H1 (cell line): ENCODE data around the gene ITSN1. TPM values are rescaled to one million over a fixed set of nuclear protein-coding genes. Genes with fewer than 3 reads are reported as not detected.
A peak's percentile ranks its signal among the peaks of the same experiment; 100 is the strongest.

Source experiments
- ATF3 ChIP-seq: IDR thresholded peaks from 2 replicates; pipeline ENCODE4 v1.6.1; 2011; ENCODE audit warnings: low read depth, mild to moderate bottlenecking, low read length; ENCODE audit not compliant: insufficient read depth
- BRCA1 ChIP-seq: IDR thresholded peaks from 2 replicates; pipeline ENCODE4 v1.6.1; 2012; ENCODE audit warnings: low read depth, low read length, improper control_type of control experiment
- CBX5 ChIP-seq: fragments of 300-800, 300-1000 bp; sonication (generic); IDR thresholded peaks from 2 replicates; pipeline ENCODE4 v1.7.1; 2016; ENCODE audit warnings: antibody characterized with exemption, low read length, low read depth
- CBX8 ChIP-seq: fragments of 300-800, 300-1000 bp; sonication (generic); IDR thresholded peaks from 2 replicates; pipeline ENCODE4 v1.7.1; 2016; ENCODE audit warnings: low read depth, low read length, borderline replicate concordance
- CREB1 ChIP-seq: IDR thresholded peaks from 2 replicates; pipeline ENCODE4 v1.6.1; 2012; ENCODE audit warnings: inconsistent platforms
- E2F6 ChIP-seq: IDR thresholded peaks from 2 replicates; pipeline ENCODE4 v1.6.1; 2012; ENCODE audit warnings: inconsistent platforms
- EP300 ChIP-seq, 2 experiments: IDR thresholded peaks; 1 replicate in 1 of 2; 2 replicates in 1 of 2; pipeline ENCODE4 v1.6.1; 2011 to 2012; ENCODE audit warnings: low read depth in 2 of 2, low read length in 2 of 2, mild to moderate bottlenecking in 2 of 2, borderline replicate concordance in 1 of 2, inconsistent platforms in 1 of 2, moderate library complexity in 1 of 2
- HDAC2 ChIP-seq, 2 experiments: fragments of 300-600 bp in 1 of 2; sonication (generic) in 1 of 2; IDR thresholded peaks; 2 replicates each; pipeline ENCODE4 v1.6.1; 2011 to 2012; ENCODE audit warnings: low read depth in 2 of 2, low read length in 2 of 2, mild to moderate bottlenecking in 2 of 2, moderate library complexity in 2 of 2, borderline replicate concordance in 1 of 2, inconsistent platforms in 1 of 2
- KDM1A ChIP-seq: fragments of 200-600, 300-600 bp; sonication (generic); IDR thresholded peaks from 2 replicates; pipeline ENCODE4 v1.7.1; 2016; ENCODE audit warnings: mild to moderate bottlenecking, low read length, borderline replicate concordance
- NANOG ChIP-seq: IDR thresholded peaks from 2 replicates; pipeline ENCODE4 v1.6.1; 2011; ENCODE audit warnings: low read length, low read depth, mild to moderate bottlenecking, inconsistent platforms; ENCODE audit not compliant: insufficient read depth, poor library complexity, severe bottlenecking
- RAD21 ChIP-seq, 2 experiments: IDR thresholded peaks in 1 of 2; conservative IDR thresholded peaks in 1 of 2; 2 replicates each; pipeline ENCODE4 v1.6.1; 2011; ENCODE audit warnings: low read depth in 2 of 2, low read length in 2 of 2, improper control_type of control experiment in 1 of 2, inconsistent platforms in 1 of 2, mild to moderate bottlenecking in 1 of 2, moderate library complexity in 1 of 2
- RBBP5 ChIP-seq: IDR thresholded peaks from 2 replicates; pipeline ENCODE4 v1.7.1; 2012; ENCODE audit warnings: low read depth, mild to moderate bottlenecking, inconsistent platforms, low read length, moderate library complexity, borderline replicate concordance
- RFX5 ChIP-seq: IDR thresholded peaks from 2 replicates; pipeline ENCODE4 v1.6.1; 2011; ENCODE audit warnings: low read depth, low read length, improper control_type of control experiment, borderline replicate concordance
- SIN3A ChIP-seq, 2 experiments: IDR thresholded peaks in 1 of 2; conservative IDR thresholded peaks in 1 of 2; 2 replicates each; pipeline ENCODE4 v1.6.1; 2011 to 2012; ENCODE audit warnings: low read length in 2 of 2, improper control_type of control experiment in 1 of 2, low read depth in 1 of 2, mild to moderate bottlenecking in 1 of 2
- SIRT6 ChIP-seq: IDR thresholded peaks from one replicate; pipeline ENCODE4 v1.7.1; 2012; ENCODE audit warnings: low read length, inconsistent platforms
- SP4 ChIP-seq: IDR thresholded peaks from 2 replicates; pipeline ENCODE4 v1.6.1; 2012; ENCODE audit warnings: low read length, inconsistent platforms
- SRF ChIP-seq: IDR thresholded peaks from 2 replicates; pipeline ENCODE4 v1.6.1; 2011; ENCODE audit warnings: mild to moderate bottlenecking, low read depth, low read length, moderate library complexity
- SUZ12 ChIP-seq: fragments of 200-600 bp; sonication (generic); IDR thresholded peaks from 2 replicates; pipeline ENCODE4 v1.6.1; 2012; ENCODE audit warnings: mild to moderate bottlenecking, inconsistent platforms, low read length, moderate library complexity, mixed read lengths
- TBP ChIP-seq: IDR thresholded peaks from 2 replicates; pipeline ENCODE4 v1.6.1; 2011; ENCODE audit warnings: low read depth, low read length, improper control_type of control experiment
- TEAD4 ChIP-seq: IDR thresholded peaks from 2 replicates; pipeline ENCODE4 v1.6.1; 2012; ENCODE audit warnings: low read depth, low read length, inconsistent platforms, mixed read lengths
- YY1 ChIP-seq: IDR thresholded peaks from 2 replicates; pipeline ENCODE4 v1.6.1; 2011; ENCODE audit warnings: low read depth, mild to moderate bottlenecking, low read length
- ZNF274 ChIP-seq: IDR thresholded peaks from 2 replicates; pipeline ENCODE4 v1.7.0; 2012; ENCODE audit warnings: low read length, borderline replicate concordance; ENCODE audit errors: extremely low read depth
- polyA plus RNA-seq, 7 experiments: library from polyadenylated mRNA; depleted of rRNA in 3 of 7; stranded (reverse) in 5 of 7; unstranded in 2 of 7; fragments of >200 nt in 5 of 7; fragments of 200-250 nt in 2 of 7; gene quantifications; 1 replicate in 5 of 7; 2 replicates in 1 of 7; 4 replicates in 1 of 7; pipeline versions ENCODE4 v1.2.1 to v1.2.3, GENCODE V29; 2011 to 2013; ENCODE audit warnings: missing spikeins in 2 of 7, mixed read lengths in 2 of 7
- total RNA-seq: library from RNA; stranded (reverse); fragmentation: NEBNext Ultra II Directional; extraction: Animal tissue kit (Norgen Biotek cat#: 25700); gene quantifications from 2 replicates; pipeline ENCODE4 v1.2.1, GENCODE V29; 2021

ITSN1 gene
- total and polyA plus RNA-seq, 2 of the 8 experiments (the other 6 are each of a cell fraction or from before 2014, with no cell fraction given) = 60.8 to 78.1 TPM

- TF ChIP-seq RAD21 (IDR thresholded peaks at IDR 0.05 in 1 of 2, conservative IDR thresholded peaks at IDR 0.05 in 1 of 2; ENCODE audit: low read depth in 2 of 2, low read length in 2 of 2) (peak; percentile 83 to 90), SIRT6 (no peak), TEAD4 (peak; percentile 74; the same call in 1 of the 2 replicates), SIN3A (conservative IDR thresholded peaks at IDR 0.05 in 1 of 2, IDR thresholded peaks at IDR 0.05 in 1 of 2; ENCODE audit: low read depth in 1 of 2, low read length in 2 of 2) (0 out of 4 replicates have a peak, but pooled peaks of 1 of the 2 experiments have one; percentile 18), BRCA1 (no peak), CREB1 (peak; percentile 62), SRF (no peak), CBX5 (no peak), SP4 (no peak), YY1 (no peak), KDM1A (no peak), EP300 (IDR thresholded peaks at IDR 0.05; ENCODE audit: borderline replicate concordance in 1 of 2, low read depth in 2 of 2, low read length in 2 of 2) (no peak), NANOG (no peak), CBX8 (no peak), TBP (no peak), SUZ12 (no peak), E2F6 (peak; percentile 72; the same call in 1 of the 2 replicates), RFX5 (no peak), ATF3 (peak; percentile 58), RBBP5 (no peak), HDAC2 (IDR thresholded peaks at IDR 0.05; ENCODE audit: borderline replicate concordance in 1 of 2, low read depth in 2 of 2, low read length in 2 of 2) (no peak), ZNF274 (no peak)
Observed at GRCh38 chr21:33901412-33902288, 259.3 kb downstream of the ITSN1 start (continued).
